ENCODE results near the gene YY1.
A peak's percentile ranks its signal among the peaks of the same experiment; 100 is the strongest.
"Not testable (repeated sequence)": the region's sequence is repeated elsewhere in the genome, so short reads cannot be mapped to it uniquely, and the experiment has no call there.

The YY1 gene

DNA sequence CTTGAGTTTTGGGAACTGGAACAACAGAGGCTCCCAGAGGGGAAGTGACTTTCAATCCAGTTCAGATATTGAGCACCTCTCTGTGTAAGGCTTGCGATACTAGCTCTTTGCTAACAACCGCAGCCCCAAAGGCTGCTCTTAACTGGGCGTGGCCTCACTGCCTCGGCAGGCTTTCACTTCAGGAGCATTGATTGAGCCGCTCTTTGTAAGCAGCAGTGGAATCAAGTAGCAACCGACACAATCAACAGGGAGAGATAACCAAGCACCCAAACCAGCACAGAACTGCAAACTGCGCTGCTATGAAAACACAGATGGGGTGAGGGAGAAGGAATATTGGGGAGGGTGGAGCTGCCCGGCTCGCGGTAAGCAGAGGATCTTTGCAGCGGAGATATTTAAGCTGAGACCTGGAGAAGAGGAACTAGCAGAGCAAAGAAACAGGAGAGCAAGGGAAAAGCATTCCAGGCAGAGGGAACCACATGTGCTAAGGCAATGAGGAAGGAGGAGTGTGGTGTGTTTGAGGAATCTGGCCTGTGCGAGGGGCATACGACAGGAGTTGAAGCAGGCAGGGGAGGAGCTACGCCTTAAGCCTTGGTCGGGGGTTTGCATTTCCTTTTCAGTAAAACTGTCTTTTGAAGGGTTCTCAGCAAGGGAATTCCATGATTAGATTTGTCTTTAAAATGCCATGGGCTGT, 17.3 kb upstream of the YY1 start:
- no peak overlapping the region for H3K27ac Mint-ChIP-seq (ENCODE audit: low read depth)
- H3K9me3 Mint-ChIP-seq, result no peaks in the 10 kb centered on the region
- ATAC-seq (replicated peaks; ENCODE audit: extremely low read depth, poor library complexity, severe bottlenecking) (peak; percentile 97), DNase-seq (ENCODE audit: low spot score in 2 of 2) (peak; percentile 33 to 39)
- H3K4me1 Mint-ChIP-seq, result peaks cover 6% of the 10 kb centered on the region
- H3K27me3 Mint-ChIP-seq, result no peaks in the 10 kb centered on the region
- H3K36me3 Mint-ChIP-seq (ENCODE audit: insufficient read depth), result peaks cover 1% of the 10 kb centered on the region
- H3K4me3 Mint-ChIP-seq, result no peak overlapping the region

GRCh38 chr14:100222224-100223093, 16.5 kb upstream of the YY1 start:
- DNase-seq (ENCODE audit: low spot score in 2 of 2), result no peak
- no peaks in the 10 kb centered on the region for H3K27me3 Mint-ChIP-seq
- peaks cover 1% of the 10 kb centered on the region for H3K36me3 Mint-ChIP-seq (ENCODE audit: insufficient read depth)
- no peak overlapping the region for H3K27ac Mint-ChIP-seq (ENCODE audit: low read depth)
- ATAC-seq (replicated peaks; ENCODE audit: extremely low read depth, poor library complexity, severe bottlenecking), result no peak
- H3K9me3 Mint-ChIP-seq, result no peaks in the 10 kb centered on the region
- H3K4me3 Mint-ChIP-seq, result no peak overlapping the region
- peaks cover 6% of the 10 kb centered on the region for H3K4me1 Mint-ChIP-seq

GRCh38 chr14:100223332-100224201, 15.4 kb upstream of the YY1 start:
- no peaks in the 10 kb centered on the region for H3K9me3 Mint-ChIP-seq
- H3K36me3 Mint-ChIP-seq (ENCODE audit: insufficient read depth), result peaks cover 1% of the 10 kb centered on the region
- DNase-seq (ENCODE audit: low spot score in 2 of 2) (no peak), ATAC-seq (replicated peaks; ENCODE audit: extremely low read depth, poor library complexity, severe bottlenecking) (no peak)
- peak overlapping the region; percentile 58 for H3K27ac Mint-ChIP-seq (ENCODE audit: low read depth)
- peaks cover 6% of the 10 kb centered on the region for H3K4me1 Mint-ChIP-seq
- H3K4me3 Mint-ChIP-seq, result no peak overlapping the region
- H3K27me3 Mint-ChIP-seq, result no peaks in the 10 kb centered on the region

DNA sequence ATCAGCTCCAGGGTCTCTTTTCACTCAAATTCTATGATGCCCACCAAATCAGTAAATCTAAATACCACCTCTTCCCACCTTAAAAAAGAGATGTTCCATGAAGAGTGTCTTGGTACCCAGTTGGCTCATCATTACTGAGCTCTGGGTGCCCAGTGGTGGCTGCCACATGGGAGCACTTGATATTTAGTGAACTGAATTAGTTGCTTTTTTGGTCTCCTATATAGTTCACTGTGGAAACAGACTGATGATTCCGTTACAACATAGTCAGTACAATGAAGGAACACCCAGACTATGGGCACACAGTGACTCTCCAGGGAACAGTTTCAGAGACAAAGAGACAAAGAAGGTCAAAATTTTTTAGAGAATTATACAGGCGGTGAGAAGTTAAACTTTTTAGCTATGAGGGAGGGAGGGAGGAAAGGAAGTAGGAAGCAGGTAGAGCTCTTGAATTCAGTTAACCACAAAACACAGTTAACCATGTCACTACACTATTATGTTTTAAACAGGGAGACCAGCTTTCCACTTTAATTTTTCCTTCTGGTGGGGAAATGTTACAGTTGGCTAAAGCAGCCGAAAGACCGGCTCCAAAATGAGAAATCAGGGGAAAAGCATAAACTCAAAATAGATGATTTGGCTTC, 14.6 kb upstream of the YY1 start:
- H3K4me3 Mint-ChIP-seq, result no peak overlapping the region
- peaks cover 1% of the 10 kb centered on the region for H3K36me3 Mint-ChIP-seq (ENCODE audit: insufficient read depth)
- no peaks in the 10 kb centered on the region for H3K27me3 Mint-ChIP-seq
- DNase-seq (ENCODE audit: low spot score in 2 of 2), result no peak
- H3K9me3 Mint-ChIP-seq, result no peaks in the 10 kb centered on the region
- no peak for ATAC-seq (replicated peaks; ENCODE audit: extremely low read depth, poor library complexity, severe bottlenecking)
- peak overlapping the region; percentile 58 for H3K27ac Mint-ChIP-seq (ENCODE audit: low read depth)
- peaks cover 11% of the 10 kb centered on the region for H3K4me1 Mint-ChIP-seq

DNA sequence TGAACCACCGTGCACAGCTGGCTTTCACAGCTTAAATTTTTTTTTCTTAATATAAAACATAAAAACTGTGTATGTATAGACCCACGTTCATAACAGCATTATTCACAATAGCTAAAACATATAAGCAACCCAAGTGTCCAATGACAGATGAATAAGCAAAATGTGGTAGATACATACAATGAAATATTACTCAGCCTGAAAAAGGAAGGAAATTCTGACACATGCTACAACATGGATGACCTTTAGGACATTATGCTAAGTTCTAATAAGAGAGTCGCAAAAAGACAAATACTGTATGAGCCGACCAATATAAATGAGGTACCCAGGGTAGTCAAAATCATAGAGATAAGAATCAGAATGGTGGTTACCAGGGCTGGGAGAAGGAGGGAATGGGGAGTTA, 13.8 kb upstream of the YY1 start:
- Mint-ChIP-seq H3K9me3 (no peaks in the 10 kb centered on the region), H3K27me3 (no peaks in the 10 kb centered on the region), H3K36me3 (ENCODE audit: insufficient read depth) (peaks cover 1% of the 10 kb centered on the region), H3K4me3 (no peak overlapping the region), H3K27ac (ENCODE audit: low read depth) (no peak overlapping the region), H3K4me1 (peaks cover 17% of the 10 kb centered on the region)
- ATAC-seq (replicated peaks; ENCODE audit: extremely low read depth, poor library complexity, severe bottlenecking) (no peak), DNase-seq (ENCODE audit: low spot score in 2 of 2) (no peak)

GRCh38 chr14:100230361-100230760, 8.6 kb upstream of the YY1 start:
- H3K27ac Mint-ChIP-seq (ENCODE audit: low read depth), result peak overlapping the region; percentile 54
- H3K4me1 Mint-ChIP-seq, result peaks cover 27% of the 10 kb centered on the region
- no peaks in the 10 kb centered on the region for H3K9me3 Mint-ChIP-seq
- DNase-seq (ENCODE audit: low spot score in 2 of 2), result no peak
- no peaks in the 10 kb centered on the region for H3K27me3 Mint-ChIP-seq
- H3K36me3 Mint-ChIP-seq (ENCODE audit: insufficient read depth), result peaks cover 6% of the 10 kb centered on the region
- ATAC-seq (replicated peaks; ENCODE audit: extremely low read depth, poor library complexity, severe bottlenecking), result no peak
- no peak overlapping the region for H3K4me3 Mint-ChIP-seq

- H3K27ac Mint-ChIP-seq (ENCODE audit: low read depth), result no peak overlapping the region
- no peaks in the 10 kb centered on the region for H3K9me3 Mint-ChIP-seq
- H3K4me1 Mint-ChIP-seq, result peaks cover 36% of the 10 kb centered on the region
- ATAC-seq (replicated peaks; ENCODE audit: extremely low read depth, poor library complexity, severe bottlenecking) (no peak), DNase-seq (ENCODE audit: low spot score in 2 of 2) (no peak)
- no peak overlapping the region for H3K4me3 Mint-ChIP-seq
- peaks cover 18% of the 10 kb centered on the region for H3K36me3 Mint-ChIP-seq (ENCODE audit: insufficient read depth)
- no peaks in the 10 kb centered on the region for H3K27me3 Mint-ChIP-seq
Observed at GRCh38 chr14:100234511-100234910, 4.4 kb upstream of the YY1 start.

DNA sequence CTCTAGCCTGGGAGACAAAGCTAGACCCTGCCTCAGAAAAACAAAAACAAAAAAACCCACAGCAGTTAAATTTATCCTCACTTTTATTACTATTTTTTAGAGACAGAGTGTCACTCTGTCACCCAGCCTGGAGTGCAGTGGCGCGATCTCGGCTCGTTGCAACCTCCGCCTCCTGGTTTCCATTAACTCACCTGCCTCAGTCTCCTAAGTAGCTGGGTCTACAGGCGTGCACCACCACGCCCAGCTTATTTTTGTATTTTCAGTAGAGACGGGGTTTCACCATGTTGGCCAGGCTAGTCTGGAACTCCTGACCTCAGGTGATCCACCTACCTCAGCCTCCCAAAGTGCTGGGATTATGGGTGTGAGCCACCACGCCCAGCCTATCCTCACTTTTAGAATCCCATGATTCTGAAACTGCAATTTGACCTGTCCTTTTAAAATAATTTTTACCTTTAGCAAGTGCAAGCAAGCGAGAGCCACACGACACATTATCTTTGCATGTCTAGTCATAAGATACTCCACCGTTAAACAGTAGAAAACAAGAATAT, 2.6 kb upstream of the YY1 start:
- Mint-ChIP-seq H3K36me3 (ENCODE audit: insufficient read depth) (peaks cover 28% of the 10 kb centered on the region), H3K4me1 (peaks cover 38% of the 10 kb centered on the region), H3K4me3 (peak overlapping the region; percentile 97), H3K27ac (ENCODE audit: low read depth) (peak overlapping the region; percentile 88)
- not testable (repeated sequence) for DNase-seq (ENCODE audit: low spot score in 2 of 2); H3K27me3 Mint-ChIP-seq; ATAC-seq (replicated peaks; ENCODE audit: extremely low read depth, poor library complexity, severe bottlenecking); H3K9me3 Mint-ChIP-seq

DNA sequence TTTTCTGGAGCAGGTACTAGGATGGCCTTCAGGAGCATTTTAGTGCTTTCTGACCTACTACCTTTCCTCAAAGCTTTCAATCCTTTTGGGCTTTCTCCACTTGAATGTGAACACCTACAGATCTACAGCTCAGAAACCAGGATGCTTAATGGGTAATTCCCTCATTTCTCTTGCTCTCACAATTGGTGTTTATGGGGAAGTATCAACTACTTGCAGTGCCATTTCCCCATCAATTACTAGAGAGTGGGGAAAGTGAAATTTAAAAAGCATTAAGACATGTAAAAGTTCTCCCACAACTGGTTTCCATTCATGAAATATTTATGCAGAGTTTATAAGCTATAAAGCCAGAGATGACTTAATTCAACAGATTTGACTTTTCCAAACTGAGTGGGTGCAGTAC, 2.1 kb upstream of the YY1 start:
- no peak for ATAC-seq (replicated peaks; ENCODE audit: extremely low read depth, poor library complexity, severe bottlenecking)

DNA sequence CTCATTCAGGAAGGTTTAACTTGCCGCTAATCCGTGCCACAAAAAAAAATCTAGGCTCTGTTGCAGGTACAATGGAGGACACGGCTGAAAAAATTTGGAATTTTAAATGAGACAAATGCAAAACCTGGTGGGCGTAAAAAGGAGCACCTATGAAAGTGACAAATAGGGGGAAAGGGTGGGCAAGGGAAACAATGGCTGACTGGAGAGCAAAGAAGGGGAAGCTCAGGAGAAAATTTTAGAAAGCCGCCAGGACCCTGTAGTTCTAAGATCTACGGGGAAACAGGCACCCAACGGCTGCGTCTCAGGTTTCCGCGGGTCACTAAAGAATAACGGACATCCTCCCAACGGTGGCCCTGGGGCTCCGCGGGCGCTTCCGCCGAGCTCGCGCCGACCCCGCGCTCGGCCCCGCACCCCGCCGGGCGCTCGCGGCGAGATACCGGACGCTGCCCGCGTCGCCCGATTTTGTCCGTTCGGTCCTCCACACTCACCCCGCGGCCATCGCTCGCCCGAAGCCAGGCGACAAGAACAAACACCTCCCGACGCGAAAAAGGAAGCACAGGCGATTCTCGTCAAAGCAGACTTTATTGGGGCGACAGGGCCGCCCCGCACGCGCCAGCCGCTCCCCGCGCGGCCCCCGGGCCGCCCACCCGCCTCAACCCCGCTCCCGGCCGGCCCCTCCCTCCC, 1.1 kb upstream of the YY1 start:
- Mint-ChIP-seq H3K36me3 (ENCODE audit: insufficient read depth) (peaks cover 31% of the 10 kb centered on the region), H3K9me3 (no peaks in the 10 kb centered on the region)

More for the DNA sequence above, 2.1 kb upstream of the YY1 start:
- Mint-ChIP-seq H3K4me1 (peaks cover 42% of the 10 kb centered on the region), H3K27ac (ENCODE audit: low read depth) (peak overlapping the region; percentile 88), H3K27me3 (no peaks in the 10 kb centered on the region), H3K9me3 (no peaks in the 10 kb centered on the region), H3K36me3 (ENCODE audit: insufficient read depth) (peaks cover 31% of the 10 kb centered on the region), H3K4me3 (peak overlapping the region; percentile 97)
- DNase-seq (ENCODE audit: low spot score in 2 of 2), result no peak

GRCh38 chr14:100239211-100239839, 381 bp downstream of the YY1 start:
- DNase-seq (ENCODE audit: low spot score in 2 of 2) (peak; percentile 13 to 18), ATAC-seq (replicated peaks; ENCODE audit: extremely low read depth, poor library complexity, severe bottlenecking) (no peak)
- Mint-ChIP-seq H3K27me3 (no peaks in the 10 kb centered on the region), H3K9me3 (no peaks in the 10 kb centered on the region), H3K27ac (ENCODE audit: low read depth) (peak overlapping the region; percentile 95), H3K4me3 (peak overlapping the region; percentile 97), H3K36me3 (ENCODE audit: insufficient read depth) (peaks cover 36% of the 10 kb centered on the region), H3K4me1 (peaks cover 57% of the 10 kb centered on the region)

More for the DNA sequence above, 1.1 kb upstream of the YY1 start:
- ATAC-seq (replicated peaks; ENCODE audit: extremely low read depth, poor library complexity, severe bottlenecking) (peak; percentile 13), DNase-seq (ENCODE audit: low spot score in 2 of 2) (peak; percentile 29 to 31)
- peak overlapping the region; percentile 97 for H3K4me3 Mint-ChIP-seq
- H3K27ac Mint-ChIP-seq (ENCODE audit: low read depth), result peak overlapping the region; percentile 95
- H3K27me3 Mint-ChIP-seq, result no peaks in the 10 kb centered on the region
- H3K4me1 Mint-ChIP-seq, result peaks cover 52% of the 10 kb centered on the region

Measured in central memory CD8-positive, alpha-beta T cell (primary cell).